Neutrophil (primary cell): ENCODE results near the gene SRBD1.

Experiments
- H3K27ac ChIP-seq: fragments of 200-600 bp; sonication (generic); 2 replicates; pipeline ENCODE4 v1.5.1; 2016; ENCODE audit warnings: mild to moderate bottlenecking, moderate library complexity
- H3K27me3 ChIP-seq: fragments of 200-600 bp; sonication (generic); 2 replicates; pipeline ENCODE4 v1.6.0; 2016; ENCODE audit warnings: mild to moderate bottlenecking
- H3K36me3 ChIP-seq: fragments of 200-600 bp; sonication (generic); 2 replicates; pipeline ENCODE4 v1.5.1; 2017
- H3K4me1 ChIP-seq, 2 experiments: fragments of 200-600 bp in 1 of 2; sonication (generic) in 1 of 2; 1 replicate in 1 of 2; 2 replicates in 1 of 2; pipeline versions ENCODE4 v1.5.1 to v1.6.1; 2013 to 2016; ENCODE audit warnings: low read depth in 1 of 2, low read length in 1 of 2, mild to moderate bottlenecking in 1 of 2, moderate library complexity in 1 of 2; ENCODE audit not compliant: control insufficient read depth in 1 of 2, insufficient read depth in 1 of 2
- H3K4me3 ChIP-seq, 2 experiments: fragments of 200-600 bp in 1 of 2; sonication (generic) in 1 of 2; 1 replicate in 1 of 2; 2 replicates in 1 of 2; pipeline ENCODE4 v1.5.1; 2013 to 2016; ENCODE audit warnings: low read depth in 1 of 2, low read length in 1 of 2, mild to moderate bottlenecking in 1 of 2, moderate library complexity in 1 of 2
- H3K9me3 ChIP-seq: fragments of 200-600 bp; sonication (generic); 2 replicates; pipeline ENCODE4 v1.5.1; 2016
- CTCF ChIP-seq: fragments of 200-600 bp; sonication (generic); IDR thresholded peaks from 2 replicates; pipeline ENCODE4 v1.5.1; 2016; ENCODE audit warnings: antibody characterized with exemption

SRBD1 gene

GRCh38 chr2:45422921-45423320, 188.1 kb downstream of the SRBD1 start:
- H3K27ac ChIP-seq, result no peak overlapping the region

GRCh38 chr2:45418532-45418931, 192.5 kb downstream of the SRBD1 start:
- no peak overlapping the region for H3K4me3 ChIP-seq
- no peaks in the 10 kb centered on the region for H3K27me3 ChIP-seq
- no peaks in the 10 kb centered on the region for H3K9me3 ChIP-seq
- TF ChIP-seq CTCF, result no peak
- H3K27ac ChIP-seq, result no peak overlapping the region
- peaks cover 24% of the 10 kb centered on the region for H3K36me3 ChIP-seq
- no peaks in the 10 kb centered on the region for H3K4me1 ChIP-seq

More at GRCh38 chr2:45422921-45423320, 188.1 kb downstream of the SRBD1 start:
- no peak for TF ChIP-seq CTCF
- H3K36me3 ChIP-seq, result peaks cover 14% of the 10 kb centered on the region
- no peak overlapping the region for H3K4me3 ChIP-seq
- H3K27me3 ChIP-seq, result no peaks in the 10 kb centered on the region
- no peaks in the 10 kb centered on the region for H3K4me1 ChIP-seq
- no peaks in the 10 kb centered on the region for H3K9me3 ChIP-seq

DNA sequence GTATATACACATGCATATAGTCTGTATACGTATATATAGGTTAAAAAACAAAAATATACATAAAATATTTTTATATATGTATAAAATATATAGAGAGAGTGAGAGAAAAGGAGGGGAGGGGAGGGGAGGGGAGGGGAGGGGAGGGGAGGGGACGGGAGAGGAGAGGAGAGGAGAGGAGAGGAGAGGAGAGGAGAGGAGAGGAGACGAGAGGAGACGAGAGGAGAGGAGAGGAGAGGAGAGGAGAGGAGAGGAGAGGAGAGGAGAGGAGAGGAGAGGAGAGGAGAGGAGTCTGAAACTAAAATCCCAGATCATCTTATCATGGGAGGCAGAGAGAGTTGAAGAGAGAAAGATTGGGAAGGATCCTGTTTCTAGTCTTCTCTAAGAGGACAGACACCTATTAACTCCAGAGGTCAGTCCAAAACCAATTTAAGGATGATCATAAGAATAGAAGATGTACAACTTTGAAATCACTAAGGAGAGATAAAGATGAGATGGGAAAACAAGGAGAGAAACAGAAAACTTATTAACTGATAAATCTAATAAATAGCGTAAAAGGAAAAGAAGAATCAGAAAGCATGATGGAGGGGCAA, 195.4 kb downstream of the SRBD1 start:
- TF ChIP-seq CTCF, result no peak

GRCh38 chr2:45412754-45413379, 198.2 kb downstream of the SRBD1 start:
- Histone ChIP-seq H3K27me3 (no peaks in the 10 kb centered on the region), H3K4me3 (no peak overlapping the region), H3K9me3 (no peaks in the 10 kb centered on the region), H3K27ac (no peak overlapping the region), H3K4me1 (no peaks in the 10 kb centered on the region), H3K36me3 (peaks cover 31% of the 10 kb centered on the region)
- no peak for TF ChIP-seq CTCF

More for the DNA sequence above, 195.4 kb downstream of the SRBD1 start:
- no peaks in the 10 kb centered on the region for H3K4me1 ChIP-seq
- H3K27me3 ChIP-seq, result no peaks in the 10 kb centered on the region
- no peak overlapping the region for H3K27ac ChIP-seq
- no peak overlapping the region for H3K4me3 ChIP-seq
- H3K36me3 ChIP-seq, result peaks cover 43% of the 10 kb centered on the region
- no peaks in the 10 kb centered on the region for H3K9me3 ChIP-seq

DNA sequence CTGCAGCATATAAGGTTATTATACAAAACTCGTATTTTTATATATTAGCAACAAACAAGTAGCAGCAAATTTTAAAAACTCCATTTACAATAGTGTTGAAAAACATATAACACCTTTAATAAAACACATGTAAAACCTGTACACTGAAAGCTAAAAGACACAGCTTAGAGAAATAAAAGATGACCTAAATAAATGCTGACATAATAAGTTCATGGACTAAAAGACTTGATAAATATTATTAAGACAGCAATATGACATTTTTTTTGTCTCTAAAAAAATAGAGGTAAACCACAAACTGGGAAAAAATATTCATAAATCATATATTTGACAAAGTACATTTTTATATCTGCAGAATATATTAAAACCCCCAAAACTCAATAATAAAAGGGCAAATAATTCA, 201.4 kb downstream of the SRBD1 start:
- Histone ChIP-seq H3K36me3 (peaks cover 22% of the 10 kb centered on the region), H3K9me3 (no peaks in the 10 kb centered on the region), H3K27me3 (no peaks in the 10 kb centered on the region), H3K4me1 (no peaks in the 10 kb centered on the region), H3K27ac (no peak overlapping the region), H3K4me3 (no peak overlapping the region)
- TF ChIP-seq CTCF, result no peak
